A673 (cell line): ENCODE measurements around the gene DIAPH1.

Source experiments
- EZH2 ChIP-seq: fragments of 200-600 bp; sonication (generic); IDR thresholded peaks from 2 replicates; pipeline ENCODE4 v1.6.1; 2017; ENCODE audit warnings: borderline replicate concordance, low read depth, mild to moderate bottlenecking, mixed read lengths, antibody characterized with exemption, low read length; ENCODE audit not compliant: poor library complexity, severe bottlenecking
- TF ChIP-seq, protein P1 (sequence below): fragments of 300-800, 200-600 bp; sonication (generic); conservative IDR thresholded peaks from 2 replicates; pipeline ENCODE4 v1.5.1; 2017; ENCODE audit warnings: low read depth, mild to moderate bottlenecking, antibody characterized with exemption, low read length, moderate library complexity, mixed read lengths

GRCh38 chr5:141655020-141655419 is 36.2 kb upstream of the DIAPH1 start:
- TF ChIP-seq, protein P1, sequence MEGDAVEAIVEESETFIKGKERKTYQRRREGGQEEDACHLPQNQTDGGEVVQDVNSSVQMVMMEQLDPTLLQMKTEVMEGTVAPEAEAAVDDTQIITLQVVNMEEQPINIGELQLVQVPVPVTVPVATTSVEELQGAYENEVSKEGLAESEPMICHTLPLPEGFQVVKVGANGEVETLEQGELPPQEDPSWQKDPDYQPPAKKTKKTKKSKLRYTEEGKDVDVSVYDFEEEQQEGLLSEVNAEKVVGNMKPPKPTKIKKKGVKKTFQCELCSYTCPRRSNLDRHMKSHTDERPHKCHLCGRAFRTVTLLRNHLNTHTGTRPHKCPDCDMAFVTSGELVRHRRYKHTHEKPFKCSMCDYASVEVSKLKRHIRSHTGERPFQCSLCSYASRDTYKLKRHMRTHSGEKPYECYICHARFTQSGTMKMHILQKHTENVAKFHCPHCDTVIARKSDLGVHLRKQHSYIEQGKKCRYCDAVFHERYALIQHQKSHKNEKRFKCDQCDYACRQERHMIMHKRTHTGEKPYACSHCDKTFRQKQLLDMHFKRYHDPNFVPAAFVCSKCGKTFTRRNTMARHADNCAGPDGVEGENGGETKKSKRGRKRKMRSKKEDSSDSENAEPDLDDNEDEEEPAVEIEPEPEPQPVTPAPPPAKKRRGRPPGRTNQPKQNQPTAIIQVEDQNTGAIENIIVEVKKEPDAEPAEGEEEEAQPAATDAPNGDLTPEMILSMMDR: no peak
- no peak for TF ChIP-seq EZH2
